Skeletal muscle tissue (tissue), 4 donors: ENCODE data around the gene RBMS1. TPM values are rescaled to one million over a fixed set of nuclear protein-coding genes. Genes with fewer than 3 reads are reported as not detected.

ENCODE experiments used
- H3K27ac ChIP-seq: one replicate; pipeline ENCODE4 v1.7.0; 2013; ENCODE audit warnings: mild to moderate bottlenecking, low read depth, low read length, inconsistent platforms
- H3K27me3 ChIP-seq, 3 donors: one replicate each; pipeline ENCODE4 v1.7.0; 2013; ENCODE audit warnings: low read length in 3 of 3; ENCODE audit not compliant: control insufficient read depth in 3 of 3, insufficient read depth in 3 of 3
- H3K36me3 ChIP-seq, 3 donors: one replicate each; pipeline ENCODE4 v1.7.0; 2013; ENCODE audit warnings: low read length in 3 of 3; ENCODE audit not compliant: control insufficient read depth in 3 of 3, insufficient read depth in 3 of 3
- H3K4me1 ChIP-seq, 3 donors: one replicate each; pipeline ENCODE4 v1.7.0; 2013; ENCODE audit warnings: low read length in 3 of 3, mild to moderate bottlenecking in 3 of 3; ENCODE audit not compliant: control insufficient read depth in 3 of 3, insufficient read depth in 3 of 3
- H3K4me3 ChIP-seq, 3 donors: one replicate each; pipeline ENCODE4 v1.7.0; 2013; ENCODE audit warnings: low read length in 3 of 3
- H3K9ac ChIP-seq, 3 donors: one replicate each; pipeline ENCODE4 v1.7.0; 2013; ENCODE audit warnings: low read length in 3 of 3, mild to moderate bottlenecking in 3 of 3, moderate library complexity in 2 of 3, low read depth in 1 of 3
- H3K9me3 ChIP-seq, 3 donors: one replicate each; pipeline ENCODE4 v1.7.0; 2013; ENCODE audit warnings: low read length in 3 of 3; ENCODE audit not compliant: control insufficient read depth in 3 of 3
- total RNA-seq: library from RNA; depleted of rRNA; stranded (reverse); fragments of >200 nt; gene quantifications from one replicate; pipeline ENCODE4 v1.2.3, GENCODE V29; 2014
- donor health status: Osteomylitis.

Gene RBMS1
- total RNA-seq, 1 donor from 2014 or later, result 48.0 TPM

DNA sequence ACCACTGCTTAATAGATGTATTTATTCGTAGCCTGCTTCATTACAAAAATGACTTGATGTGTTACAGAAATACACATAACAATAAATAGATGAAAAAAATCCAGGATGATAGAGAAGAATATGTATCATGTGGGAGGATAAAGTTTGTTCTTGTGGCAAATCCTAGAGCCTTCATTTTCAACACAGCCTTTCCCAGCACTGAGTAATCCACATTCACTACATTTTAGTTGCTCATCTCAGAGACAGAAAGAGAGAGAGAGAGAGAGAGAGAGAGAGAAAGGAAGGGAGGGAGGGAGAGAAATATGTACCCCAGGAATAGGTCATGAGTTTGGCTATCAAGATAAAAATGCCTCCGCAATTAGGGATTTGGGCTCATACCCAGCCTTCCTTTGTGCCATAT, 144.3 kb downstream of the RBMS1 start:
- no peaks in the 10 kb centered on the region for H3K27me3 ChIP-seq
- H3K4me3 ChIP-seq, result no peak overlapping the region
- H3K27ac ChIP-seq, result no peak overlapping the region
- H3K9me3 ChIP-seq, result no peaks in the 10 kb centered on the region
- H3K4me1 ChIP-seq, result peaks cover 2 to 19% (median 10%) of the 10 kb centered on the region in 3 donors
- H3K9ac ChIP-seq, result no peak overlapping the region
- no peaks in the 10 kb centered on the region for H3K36me3 ChIP-seq

DNA sequence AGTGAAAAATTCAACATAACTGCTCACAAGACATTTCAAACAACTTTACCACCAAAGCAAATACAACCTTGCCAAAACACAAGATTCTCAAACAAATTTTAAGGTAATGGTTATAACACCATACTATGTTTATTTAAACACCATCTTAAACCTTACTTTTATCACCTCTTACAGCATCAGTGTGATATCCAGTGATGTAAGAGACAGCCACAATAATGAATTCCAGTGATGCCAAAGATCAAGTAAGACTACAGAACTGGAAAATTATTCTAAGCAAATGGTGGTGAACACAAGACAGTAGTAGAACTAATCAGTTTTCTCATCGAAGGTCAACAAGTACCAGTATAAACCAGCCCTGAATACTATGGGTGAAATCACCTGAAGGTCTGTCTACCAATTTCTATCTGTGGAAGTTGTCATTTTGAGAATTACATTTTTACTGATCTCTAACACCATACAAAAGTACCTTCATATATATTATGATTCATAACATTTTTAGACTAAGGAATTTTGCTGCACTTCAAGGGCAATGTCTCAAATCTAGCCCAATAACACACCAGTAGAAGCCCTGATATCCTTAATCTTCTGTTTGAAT, 146.2 kb downstream of the RBMS1 start:
- peaks cover 0 to 18% (median 11%) of the 10 kb centered on the region in 3 donors for H3K4me1 ChIP-seq
- H3K9me3 ChIP-seq, result no peaks in the 10 kb centered on the region
- no peak overlapping the region for H3K4me3 ChIP-seq
- H3K36me3 ChIP-seq, result no peaks in the 10 kb centered on the region
- H3K9ac ChIP-seq, result no peak overlapping the region
- no peaks in the 10 kb centered on the region for H3K27me3 ChIP-seq
- no peak overlapping the region for H3K27ac ChIP-seq

DNA sequence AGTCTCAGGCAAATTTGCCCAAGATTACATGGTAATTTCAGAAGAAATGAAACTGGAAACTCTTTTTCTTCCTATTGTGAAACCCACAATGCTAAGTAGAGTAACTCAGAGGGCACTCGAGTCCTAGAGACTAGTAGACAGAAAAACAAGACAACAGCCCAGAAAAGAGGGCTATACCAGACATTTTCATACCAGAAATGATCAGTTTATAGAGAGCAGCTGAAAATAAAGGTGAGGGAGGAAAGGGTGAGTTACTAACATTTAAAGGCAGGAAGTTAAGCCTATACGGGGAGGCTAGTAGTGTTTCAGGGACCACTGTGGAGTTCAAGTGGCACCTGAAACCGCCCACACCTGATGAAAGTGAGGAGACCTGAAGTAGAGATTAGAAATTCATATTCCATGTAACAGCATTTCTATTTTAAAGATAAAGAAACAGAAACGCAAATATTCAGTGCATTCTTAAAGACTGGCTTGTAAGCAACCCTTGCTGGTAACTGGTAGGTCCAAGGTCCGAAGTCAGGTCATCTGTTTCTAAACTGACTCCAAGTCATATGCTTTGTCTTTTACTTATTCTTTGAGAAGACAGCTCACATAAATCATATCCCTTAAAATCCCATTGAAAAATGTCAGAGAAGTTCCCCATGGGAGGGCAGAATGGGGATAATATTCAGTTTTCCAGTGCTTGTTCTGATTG, 148.4 kb downstream of the RBMS1 start:
- H3K9me3 ChIP-seq, result no peaks in the 10 kb centered on the region
- H3K4me1 ChIP-seq, result peaks cover 0 to 10% (median 7%) of the 10 kb centered on the region in 3 donors
- H3K36me3 ChIP-seq, result no peaks in the 10 kb centered on the region
- H3K27ac ChIP-seq, result no peak overlapping the region
- no peaks in the 10 kb centered on the region for H3K27me3 ChIP-seq
- no peak overlapping the region for H3K9ac ChIP-seq
- H3K4me3 ChIP-seq, result no peak overlapping the region

DNA sequence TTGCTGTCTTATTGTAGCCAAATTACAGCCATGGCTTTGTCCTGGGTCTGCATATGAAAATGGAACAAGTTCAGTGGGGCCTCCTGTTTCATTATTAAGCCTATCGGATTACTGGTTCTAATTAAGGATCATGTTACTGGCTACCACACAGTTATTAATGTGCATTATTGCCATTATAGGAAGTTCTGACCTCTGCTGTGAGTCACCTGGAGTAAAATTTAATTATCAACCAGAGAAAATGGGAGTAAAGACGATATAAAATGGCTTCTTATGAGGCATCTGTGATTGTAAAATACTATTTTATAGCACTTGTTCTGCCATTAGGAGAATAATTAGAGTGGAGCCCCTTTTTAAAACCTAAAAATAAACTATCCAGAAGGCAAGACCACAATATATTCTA, 150.2 kb downstream of the RBMS1 start:
- Histone ChIP-seq H3K9ac (no peak overlapping the region), H3K4me3 (no peak overlapping the region), H3K36me3 (no peaks in the 10 kb centered on the region), H3K27me3 (no peaks in the 10 kb centered on the region), H3K4me1 (peaks cover 3 to 16% (median 16%) of the 10 kb centered on the region in 3 donors), H3K9me3 (no peaks in the 10 kb centered on the region), H3K27ac (no peak overlapping the region)

DNA sequence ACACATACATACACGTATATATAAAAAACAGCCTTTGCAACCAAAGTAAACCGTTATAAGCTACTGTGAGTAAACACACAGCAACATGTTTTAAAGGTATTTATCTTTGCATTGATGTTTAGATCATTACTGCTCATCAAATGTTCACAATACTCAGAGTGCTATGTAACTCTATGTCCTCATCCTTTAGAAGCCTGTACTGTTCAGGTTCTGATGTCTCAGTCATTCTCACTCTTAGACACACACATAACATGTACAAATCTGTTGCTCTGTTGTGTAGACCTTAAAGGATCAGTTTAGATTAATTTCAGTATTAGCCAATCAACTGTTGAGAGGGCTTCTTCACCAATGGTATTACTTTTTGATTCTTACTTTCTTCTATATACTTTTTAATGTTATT, 153.9 kb downstream of the RBMS1 start:
- Histone ChIP-seq H3K4me1 (peaks cover 3 to 13% (median 11%) of the 10 kb centered on the region in 3 donors), H3K27ac (no peak overlapping the region), H3K27me3 (no peaks in the 10 kb centered on the region), H3K4me3 (no peak overlapping the region), H3K9ac (no peak overlapping the region), H3K9me3 (no peaks in the 10 kb centered on the region), H3K36me3 (no peaks in the 10 kb centered on the region)

DNA sequence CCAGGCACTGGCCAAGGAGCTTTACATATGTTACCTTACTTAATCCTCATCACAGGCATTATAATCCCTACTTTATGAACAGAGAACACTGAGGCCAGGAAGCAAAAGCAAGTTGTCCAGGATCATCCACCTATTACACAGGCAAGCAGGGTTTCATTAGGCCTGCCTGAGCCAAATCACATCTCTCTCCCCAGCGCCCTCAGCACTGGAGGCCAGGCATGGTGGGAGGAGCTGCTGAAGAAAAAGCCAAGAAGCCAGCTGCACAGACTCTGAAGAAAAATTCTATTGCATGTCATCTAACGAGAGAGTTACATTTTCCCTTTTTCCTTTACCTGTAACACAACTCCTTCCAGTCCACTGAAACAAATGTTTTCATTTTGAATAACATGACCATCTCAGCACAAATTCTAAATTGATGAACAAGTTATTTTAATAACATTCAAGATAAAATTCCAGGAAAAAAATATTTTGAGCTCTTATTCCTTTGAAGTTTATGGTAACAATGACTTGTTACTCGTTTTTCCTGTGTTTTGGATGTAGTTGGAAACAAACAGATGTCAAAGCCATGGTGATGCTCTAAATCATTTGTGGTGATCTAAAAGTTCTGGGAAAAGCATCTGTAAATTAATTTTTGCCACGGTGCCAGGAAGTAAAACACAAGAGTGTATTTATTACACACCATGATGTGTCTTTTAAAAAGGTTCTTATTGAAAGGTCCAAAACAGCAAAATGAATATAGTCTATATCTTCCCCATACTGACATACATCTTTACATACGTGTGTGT, 154.5 kb downstream of the RBMS1 start:
- H3K27ac ChIP-seq, result no peak overlapping the region
- H3K4me1 ChIP-seq, result peaks cover 3 to 17% (median 16%) of the 10 kb centered on the region in 3 donors
- H3K9ac ChIP-seq, result no peak overlapping the region

DNA sequence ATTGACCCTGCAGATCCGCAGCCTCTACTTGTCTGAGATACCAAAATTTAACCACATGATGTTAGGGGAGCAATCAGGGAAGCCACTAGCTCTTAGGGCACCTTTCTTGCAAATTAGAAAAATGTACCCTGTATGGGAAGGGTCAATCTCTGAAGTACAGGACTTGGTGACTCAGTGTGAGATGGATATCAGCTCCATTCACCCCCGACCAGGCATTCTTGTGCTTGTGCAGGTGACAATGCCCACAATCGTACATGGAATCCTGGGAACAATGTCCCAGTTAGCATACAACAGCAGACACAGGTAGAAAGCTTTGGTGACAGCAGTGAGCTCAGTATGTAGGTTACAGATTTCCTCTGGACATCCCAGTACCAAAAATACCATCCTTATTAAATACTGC, 155.9 kb downstream of the RBMS1 start:
- H3K9ac ChIP-seq, result no peak overlapping the region
- H3K4me3 ChIP-seq, result no peak overlapping the region
- no peak overlapping the region for H3K27ac ChIP-seq
- H3K27me3 ChIP-seq, result no peaks in the 10 kb centered on the region
- H3K4me1 ChIP-seq, result peaks cover 3 to 21% (median 15%) of the 10 kb centered on the region in 3 donors
- no peaks in the 10 kb centered on the region for H3K9me3 ChIP-seq
- no peaks in the 10 kb centered on the region for H3K36me3 ChIP-seq

More for the DNA sequence above, 154.5 kb downstream of the RBMS1 start:
- no peaks in the 10 kb centered on the region for H3K36me3 ChIP-seq
- H3K27me3 ChIP-seq, result no peaks in the 10 kb centered on the region
- H3K9me3 ChIP-seq, result no peaks in the 10 kb centered on the region
- no peak overlapping the region for H3K4me3 ChIP-seq

DNA sequence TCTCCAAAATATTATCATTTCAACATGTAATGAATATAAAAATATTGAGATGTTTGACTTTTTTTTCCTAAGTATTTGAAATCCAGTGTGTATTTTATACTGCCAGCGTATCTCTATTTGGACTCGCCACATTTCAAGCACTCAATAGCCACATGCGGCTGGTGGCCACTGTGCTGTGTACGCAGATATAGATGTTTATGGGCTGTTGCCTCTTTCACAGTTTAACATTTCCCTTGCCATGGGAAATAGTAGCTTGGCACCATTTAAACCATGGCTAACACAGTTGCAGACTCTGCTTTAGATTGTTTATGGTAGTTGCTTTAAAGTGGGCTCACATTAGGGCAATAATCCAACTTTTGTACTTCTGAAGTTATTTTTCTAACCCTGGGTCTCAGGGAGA, 157.0 kb downstream of the RBMS1 start:
- H3K4me1 ChIP-seq, result peaks cover 3 to 21% (median 16%) of the 10 kb centered on the region in 3 donors
- no peak overlapping the region for H3K4me3 ChIP-seq
- no peak overlapping the region for H3K27ac ChIP-seq

DNA sequence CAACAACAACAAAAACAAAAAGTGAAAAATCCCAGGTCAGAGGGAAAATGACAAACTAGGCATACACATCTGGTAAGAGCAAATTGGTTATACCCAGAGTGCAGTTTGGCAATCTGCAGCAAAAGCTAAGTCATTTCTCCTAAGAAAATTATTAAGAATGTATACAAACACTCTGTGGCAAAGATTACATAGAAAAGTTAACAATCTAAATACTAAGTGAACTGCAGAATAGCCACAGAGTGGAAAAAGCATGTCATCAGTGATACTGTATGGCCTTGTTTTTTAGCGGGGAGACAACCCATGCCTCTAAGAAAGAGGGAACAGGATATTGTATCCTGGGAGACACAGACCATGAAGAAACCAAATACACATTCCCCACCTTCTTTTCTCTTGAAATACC, 157.5 kb downstream of the RBMS1 start:
- Histone ChIP-seq H3K27ac (no peak overlapping the region), H3K9ac (no peak overlapping the region), H3K36me3 (no peaks in the 10 kb centered on the region), H3K9me3 (no peaks in the 10 kb centered on the region), H3K4me3 (no peak overlapping the region), H3K27me3 (no peaks in the 10 kb centered on the region), H3K4me1 (peaks cover 5 to 21% (median 21%) of the 10 kb centered on the region in 3 donors)

More for the DNA sequence above, 157.0 kb downstream of the RBMS1 start:
- Histone ChIP-seq H3K9me3 (no peaks in the 10 kb centered on the region), H3K36me3 (no peaks in the 10 kb centered on the region), H3K27me3 (no peaks in the 10 kb centered on the region), H3K9ac (no peak overlapping the region)

DNA sequence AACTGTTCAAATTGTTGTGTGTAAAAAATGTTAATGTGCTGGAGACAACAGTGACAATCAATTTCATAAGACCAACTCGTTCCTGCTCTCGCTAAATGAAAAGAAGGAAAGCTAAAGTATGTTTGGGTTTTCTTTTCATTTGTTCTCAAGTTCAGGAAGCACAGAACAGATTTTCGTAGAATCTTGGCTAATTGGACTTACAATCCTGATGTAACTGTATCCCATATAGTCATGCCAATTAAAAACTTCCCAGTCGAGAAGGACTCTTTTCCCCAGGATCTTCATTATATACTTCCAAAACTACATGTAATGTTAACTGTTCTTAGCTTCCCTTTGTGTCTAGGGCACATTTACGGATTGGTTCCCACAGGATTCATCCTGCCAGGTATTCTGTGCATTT, 158.2 kb downstream of the RBMS1 start:
- no peaks in the 10 kb centered on the region for H3K9me3 ChIP-seq
- H3K4me3 ChIP-seq, result no peak overlapping the region
- no peak overlapping the region for H3K27ac ChIP-seq
- H3K27me3 ChIP-seq, result no peaks in the 10 kb centered on the region
- H3K4me1 ChIP-seq, result peaks cover 5 to 26% (median 21%) of the 10 kb centered on the region in 3 donors
- H3K9ac ChIP-seq, result no peak overlapping the region
- H3K36me3 ChIP-seq, result no peaks in the 10 kb centered on the region
